PC-9 (cell line): Measurements from ENCODE around the gene ENPEP. TPM values are rescaled to one million over a fixed set of nuclear protein-coding genes. Genes with fewer than 3 reads are reported as not detected.

Experiments
- BruUV-seq: library from RNA; stranded (reverse); fragments of 400-500 nt; replicated peaks from 2 replicates; lab custom pipeline; 2021; lab: Mats Ljungman, UMichigan
- CTCF ChIA-PET: fragments of 300-600 bp; sonication (Branson Sonifier 250); formaldehyde crosslinking; loops from one replicate; lab custom pipeline; 2022; ENCODE audit warnings: antibody characterized with exemption; lab: Charles Lee
- POLR2A ChIA-PET: fragments of 300-600 bp; sonication (Branson Sonifier 250); formaldehyde crosslinking; loops from one replicate; lab custom pipeline; 2022; ENCODE audit warnings: antibody characterized with exemption; ENCODE audit not compliant: unreplicated experiment; lab: Charles Lee
- DNase-seq, 2 experiments: peaks; one replicate each; pipeline versions ENCODE4 v3.0.0 to v3.0.0-alpha.2; 2015 to 2022; ENCODE audit warnings: mixed read lengths in 1 of 2
- H2AFZ ChIP-seq: fragments of 200-600 bp; sonication (generic); 2 replicates; pipeline ENCODE4 v1.8.1; 2017; ENCODE audit warnings: antibody characterized with exemption
- H3F3A ChIP-seq: fragments of 200-600 bp; sonication (generic); 2 replicates; pipeline ENCODE4 v1.8.1; 2017; ENCODE audit warnings: antibody characterized with exemption, mild to moderate bottlenecking, low read depth; ENCODE audit not compliant: insufficient read depth
- H3K27ac ChIP-seq: fragments of 200-600 bp; sonication (generic); 2 replicates; pipeline ENCODE4 v1.6.1; 2016; ENCODE audit warnings: mixed run types
- H3K27me3 ChIP-seq: fragments of 200-600 bp; sonication (generic); 2 replicates; pipeline ENCODE4 v1.6.1; 2016; ENCODE audit warnings: low read depth, mixed run types; ENCODE audit not compliant: insufficient read depth
- H3K36me3 ChIP-seq: fragments of 200-600 bp; sonication (generic); 2 replicates; pipeline ENCODE4 v1.6.1; 2016; ENCODE audit warnings: low read depth, mixed run types
- H3K4me1 ChIP-seq: fragments of 200-600 bp; sonication (generic); replicated peaks from 2 replicates; pipeline ENCODE4 v1.6.1; 2016; ENCODE audit warnings: mixed run types; ENCODE audit not compliant: insufficient read depth
- H3K4me2 ChIP-seq: fragments of 200-600 bp; sonication (generic); 2 replicates; pipeline ENCODE4 v1.6.1; 2017; ENCODE audit warnings: mixed run types
- H3K4me3 ChIP-seq: fragments of 200-600 bp; sonication (generic); 2 replicates; pipeline ENCODE4 v1.6.1; 2016; ENCODE audit warnings: mixed run types
- H3K79me2 ChIP-seq: fragments of 200-600 bp; sonication (generic); 2 replicates; pipeline ENCODE4 v1.6.1; 2017; ENCODE audit warnings: low read depth, mixed run types
- H3K9me2 ChIP-seq: fragments of 200-600 bp; sonication (generic); 2 replicates; pipeline ENCODE4 v1.8.1; 2017; ENCODE audit warnings: mild to moderate bottlenecking; ENCODE audit not compliant: insufficient read depth
- H3K9me3 ChIP-seq: fragments of 200-600 bp; sonication (generic); 2 replicates; pipeline ENCODE4 v1.8.1; 2016; ENCODE audit warnings: low read depth; ENCODE audit not compliant: insufficient read depth
- H4K20me1 ChIP-seq: fragments of 200-600 bp; sonication (generic); 2 replicates; pipeline ENCODE4 v1.8.1; 2017; ENCODE audit not compliant: insufficient read depth
- EZH2 ChIP-seq: fragments of 200-600 bp; sonication (generic); IDR thresholded peaks from 2 replicates; pipeline ENCODE4 v1.8.0; 2017; ENCODE audit warnings: antibody characterized with exemption, low read depth
- intact Hi-C: fragments of 100-400 bp; cut with micrococcal nuclease; formaldehyde crosslinking; loops from one replicate; pipeline ENCODE4 v1.10.0; 2022; ENCODE audit not compliant: unreplicated experiment
- total RNA-seq: library from RNA; stranded (reverse); gene quantifications from 2 replicates; pipeline ENCODE4 v1.2.3, GENCODE V29; 2021
- TF ChIP-seq, protein P1 (sequence below): fragments of 200-600 bp; sonication (generic); conservative IDR thresholded peaks from 2 replicates; pipeline ENCODE4 v1.6.1; 2017; ENCODE audit warnings: mixed run types, antibody characterized with exemption, mild to moderate bottlenecking, moderate library complexity

The ENPEP gene
- total RNA-seq, 1 experiment from 2014 or later, result not detected

DNA sequence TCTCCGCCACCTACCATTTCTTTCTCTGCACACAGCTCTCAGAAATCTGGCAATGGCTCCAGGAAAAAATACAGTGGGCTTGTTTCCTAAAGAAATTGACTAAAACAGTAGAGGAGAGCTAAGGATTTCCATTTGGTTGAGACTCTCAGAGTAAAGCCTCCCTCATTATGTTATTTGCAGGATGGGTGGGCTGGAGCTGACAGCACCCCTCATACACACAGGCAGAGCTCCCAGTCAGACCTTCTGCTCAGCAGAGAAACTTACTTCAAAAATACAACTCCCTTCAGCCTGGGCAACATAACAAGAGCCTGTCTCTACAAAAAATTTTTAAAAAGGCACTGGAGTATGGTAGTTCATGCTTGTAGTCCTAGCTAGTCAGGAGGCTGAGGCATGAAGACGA, 44.9 kb downstream of the ENPEP start:
- ChIA-PET CTCF (interaction anchor here (0.6 kb wide), 2 partner anchors 65 to 205 kb away, joined by 3 to 4 read pairs; no protein-coding TSS in a partner anchor), POLR2A (no interaction called here)

DNA sequence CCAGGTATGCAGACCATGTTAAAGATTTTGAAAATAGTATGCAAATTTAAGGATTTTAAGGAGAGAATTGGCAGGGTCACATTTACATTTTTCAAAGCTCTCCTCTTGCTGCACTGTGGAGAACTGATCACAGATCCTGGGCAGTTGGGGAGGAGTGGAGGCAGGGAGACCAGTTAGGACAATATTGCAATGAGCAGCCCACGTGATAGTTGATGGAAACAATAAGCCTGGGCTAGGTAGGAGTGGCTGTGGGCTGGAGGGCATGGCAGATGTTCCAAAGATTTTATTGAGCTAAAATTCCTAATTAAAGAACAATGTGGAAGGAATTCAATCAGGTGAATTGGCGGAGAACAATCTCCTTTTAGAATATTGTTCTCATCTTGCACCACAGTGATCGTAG, 50.6 kb downstream of the ENPEP start:
- H3K79me2 ChIP-seq, result no peaks in the 10 kb centered on the region
- TF ChIP-seq, protein P1, sequence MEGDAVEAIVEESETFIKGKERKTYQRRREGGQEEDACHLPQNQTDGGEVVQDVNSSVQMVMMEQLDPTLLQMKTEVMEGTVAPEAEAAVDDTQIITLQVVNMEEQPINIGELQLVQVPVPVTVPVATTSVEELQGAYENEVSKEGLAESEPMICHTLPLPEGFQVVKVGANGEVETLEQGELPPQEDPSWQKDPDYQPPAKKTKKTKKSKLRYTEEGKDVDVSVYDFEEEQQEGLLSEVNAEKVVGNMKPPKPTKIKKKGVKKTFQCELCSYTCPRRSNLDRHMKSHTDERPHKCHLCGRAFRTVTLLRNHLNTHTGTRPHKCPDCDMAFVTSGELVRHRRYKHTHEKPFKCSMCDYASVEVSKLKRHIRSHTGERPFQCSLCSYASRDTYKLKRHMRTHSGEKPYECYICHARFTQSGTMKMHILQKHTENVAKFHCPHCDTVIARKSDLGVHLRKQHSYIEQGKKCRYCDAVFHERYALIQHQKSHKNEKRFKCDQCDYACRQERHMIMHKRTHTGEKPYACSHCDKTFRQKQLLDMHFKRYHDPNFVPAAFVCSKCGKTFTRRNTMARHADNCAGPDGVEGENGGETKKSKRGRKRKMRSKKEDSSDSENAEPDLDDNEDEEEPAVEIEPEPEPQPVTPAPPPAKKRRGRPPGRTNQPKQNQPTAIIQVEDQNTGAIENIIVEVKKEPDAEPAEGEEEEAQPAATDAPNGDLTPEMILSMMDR, result no peak
- TF ChIP-seq EZH2, result no peak
- no peak overlapping the region for H3K27ac ChIP-seq
- ChIA-PET CTCF (no interaction called here), POLR2A (no interaction called here)
- no peak overlapping the region for H3K4me3 ChIP-seq
- no peak for DNase-seq
- H3K9me3 ChIP-seq, result no peaks in the 10 kb centered on the region
- H3K4me2 ChIP-seq, result no peak overlapping the region
- no peaks in the 10 kb centered on the region for H4K20me1 ChIP-seq
- H3K4me1 ChIP-seq, result no peaks in the 10 kb centered on the region
- H3K27me3 ChIP-seq, result no peaks in the 10 kb centered on the region
- no peaks in the 10 kb centered on the region for H3K9me2 ChIP-seq
- intact Hi-C loops, result no loop called here
- no peak overlapping the region for H2AFZ ChIP-seq
- no TSS peak for BruUV-seq
- H3F3A ChIP-seq, result no peaks in the 10 kb centered on the region
- no peaks in the 10 kb centered on the region for H3K36me3 ChIP-seq

More for the DNA sequence above, 44.9 kb downstream of the ENPEP start:
- no TSS peak for BruUV-seq
- no peak overlapping the region for H3K4me2 ChIP-seq
- H4K20me1 ChIP-seq, result no peaks in the 10 kb centered on the region
- no peaks in the 10 kb centered on the region for H3K27me3 ChIP-seq
- H3K79me2 ChIP-seq, result no peaks in the 10 kb centered on the region
- no peak overlapping the region for H3K27ac ChIP-seq
- H2AFZ ChIP-seq, result no peak overlapping the region
- DNase-seq, result no peak
- no peak overlapping the region for H3K4me3 ChIP-seq
- no peaks in the 10 kb centered on the region for H3K36me3 ChIP-seq
- no peaks in the 10 kb centered on the region for H3K9me2 ChIP-seq
- no peaks in the 10 kb centered on the region for H3K9me3 ChIP-seq
- no peaks in the 10 kb centered on the region for H3K4me1 ChIP-seq
- no peaks in the 10 kb centered on the region for H3F3A ChIP-seq
- intact Hi-C loops, result no loop called here
- TF ChIP-seq EZH2, result no peak
- TF ChIP-seq, protein P1, result no peak

- CTCF ChIA-PET, result no interaction called here
- intact Hi-C loops, result no loop called here
These were observed 51.2 kb downstream of the ENPEP start for GRCh38 chr4:110527156-110527555.

More at GRCh38 chr4:110527156-110527555, 51.2 kb downstream of the ENPEP start:
- Histone ChIP-seq H3K36me3 (no peaks in the 10 kb centered on the region), H3K4me3 (no peak overlapping the region), H3K9me2 (no peaks in the 10 kb centered on the region), H2AFZ (no peak overlapping the region), H4K20me1 (no peaks in the 10 kb centered on the region), H3K79me2 (no peaks in the 10 kb centered on the region), H3K4me1 (no peaks in the 10 kb centered on the region), H3K27ac (no peak overlapping the region), H3K4me2 (no peak overlapping the region), H3F3A (no peaks in the 10 kb centered on the region), H3K9me3 (no peaks in the 10 kb centered on the region), H3K27me3 (no peaks in the 10 kb centered on the region)
- DNase-seq, result no peak
- TF ChIP-seq EZH2, result no peak
- TF ChIP-seq, protein P1, result no peak
- POLR2A ChIA-PET, result no interaction called here
- BruUV-seq, result no TSS peak
